GM12872 (cell line): ENCODE measurements around the gene ADCY2.

ENCODE experiments used
- TF ChIP-seq, protein P1 (sequence below): IDR thresholded peaks from 3 replicates; pipeline ENCODE4 v1.5.1; 2011; ENCODE audit warnings: low read depth, mild to moderate bottlenecking, low read length, moderate library complexity; ENCODE audit not compliant: insufficient read depth

ADCY2 gene

DNA sequence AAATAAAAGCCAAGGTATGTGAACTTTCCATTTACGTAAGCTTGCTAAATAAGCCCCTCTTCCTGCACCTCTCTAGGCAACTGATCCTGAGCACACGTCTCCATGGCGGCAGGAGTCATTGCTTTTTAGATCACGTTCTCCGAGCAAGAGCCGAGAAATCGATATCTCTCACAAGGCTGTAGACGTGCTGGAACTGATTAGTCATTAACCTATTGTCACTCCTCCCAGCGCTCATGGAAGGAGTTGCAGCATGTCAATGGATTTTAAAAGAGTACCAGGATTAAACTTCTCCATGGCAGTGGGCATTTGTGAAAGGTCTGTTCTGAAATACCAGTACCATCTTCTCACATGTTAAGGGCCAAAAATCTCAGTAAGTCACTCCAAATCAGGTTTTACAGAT is 4.7 kb upstream of the ADCY2 start:
- TF ChIP-seq, protein P1, sequence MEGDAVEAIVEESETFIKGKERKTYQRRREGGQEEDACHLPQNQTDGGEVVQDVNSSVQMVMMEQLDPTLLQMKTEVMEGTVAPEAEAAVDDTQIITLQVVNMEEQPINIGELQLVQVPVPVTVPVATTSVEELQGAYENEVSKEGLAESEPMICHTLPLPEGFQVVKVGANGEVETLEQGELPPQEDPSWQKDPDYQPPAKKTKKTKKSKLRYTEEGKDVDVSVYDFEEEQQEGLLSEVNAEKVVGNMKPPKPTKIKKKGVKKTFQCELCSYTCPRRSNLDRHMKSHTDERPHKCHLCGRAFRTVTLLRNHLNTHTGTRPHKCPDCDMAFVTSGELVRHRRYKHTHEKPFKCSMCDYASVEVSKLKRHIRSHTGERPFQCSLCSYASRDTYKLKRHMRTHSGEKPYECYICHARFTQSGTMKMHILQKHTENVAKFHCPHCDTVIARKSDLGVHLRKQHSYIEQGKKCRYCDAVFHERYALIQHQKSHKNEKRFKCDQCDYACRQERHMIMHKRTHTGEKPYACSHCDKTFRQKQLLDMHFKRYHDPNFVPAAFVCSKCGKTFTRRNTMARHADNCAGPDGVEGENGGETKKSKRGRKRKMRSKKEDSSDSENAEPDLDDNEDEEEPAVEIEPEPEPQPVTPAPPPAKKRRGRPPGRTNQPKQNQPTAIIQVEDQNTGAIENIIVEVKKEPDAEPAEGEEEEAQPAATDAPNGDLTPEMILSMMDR = no peak

DNA sequence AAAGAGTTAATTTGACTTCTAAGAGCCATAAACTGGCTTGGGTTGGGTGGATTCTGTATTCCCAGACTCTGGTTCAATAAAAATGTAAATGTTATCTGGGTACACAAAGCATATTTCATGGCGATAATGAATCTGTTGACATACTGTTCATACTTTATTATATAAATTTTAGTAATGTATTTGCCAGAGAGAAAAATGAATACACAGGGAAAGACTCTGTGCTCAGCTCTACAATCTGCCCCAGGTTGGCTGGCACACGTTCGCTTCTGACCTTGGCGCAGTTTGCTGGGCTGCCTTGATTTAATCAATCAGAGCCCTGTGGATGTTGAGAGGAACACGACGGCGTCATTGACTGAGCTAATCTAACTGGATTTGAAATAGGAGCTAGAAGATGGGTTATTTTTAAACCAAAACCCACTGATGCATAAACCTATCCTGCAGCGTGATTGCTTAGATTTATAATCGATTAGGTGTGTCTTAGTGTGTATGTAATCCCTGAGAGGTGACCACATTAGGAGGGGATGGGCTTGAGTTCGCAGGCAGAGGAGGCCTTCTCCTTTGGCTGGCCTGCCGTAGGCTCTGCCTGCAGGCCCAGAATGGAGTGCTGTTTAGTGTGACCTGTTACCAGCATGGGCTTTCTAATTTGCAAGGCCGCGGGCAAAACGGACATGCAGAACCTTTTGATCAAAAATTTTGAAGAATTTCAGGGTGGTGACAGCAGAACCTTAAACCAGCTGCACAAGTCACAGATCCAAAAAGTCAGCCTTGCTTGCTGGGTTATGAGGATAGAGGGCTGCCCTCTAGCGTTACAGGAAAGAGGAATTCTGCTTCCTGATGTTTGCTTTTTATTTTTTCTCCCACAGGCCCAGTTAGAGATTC is 3.9 kb upstream of the ADCY2 start:
- TF ChIP-seq, protein P1 = peak; percentile 35

DNA sequence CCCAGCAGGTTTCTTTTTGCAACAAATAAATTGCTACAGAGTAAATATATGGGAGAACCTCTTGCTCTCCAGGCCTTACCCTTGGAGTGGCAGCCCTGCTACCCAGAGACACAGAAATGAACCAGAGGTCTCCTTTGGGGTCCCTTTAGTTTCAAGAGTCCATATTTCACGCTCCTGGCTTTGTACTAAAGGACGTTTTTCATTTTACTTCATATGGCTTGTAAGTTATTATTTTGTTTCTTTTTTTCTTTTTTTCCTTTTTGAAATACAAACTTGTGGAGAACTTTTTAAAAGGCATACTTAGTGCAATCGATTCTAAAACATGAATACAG is 3.3 kb upstream of the ADCY2 start:
- TF ChIP-seq, protein P1 = no peak

DNA sequence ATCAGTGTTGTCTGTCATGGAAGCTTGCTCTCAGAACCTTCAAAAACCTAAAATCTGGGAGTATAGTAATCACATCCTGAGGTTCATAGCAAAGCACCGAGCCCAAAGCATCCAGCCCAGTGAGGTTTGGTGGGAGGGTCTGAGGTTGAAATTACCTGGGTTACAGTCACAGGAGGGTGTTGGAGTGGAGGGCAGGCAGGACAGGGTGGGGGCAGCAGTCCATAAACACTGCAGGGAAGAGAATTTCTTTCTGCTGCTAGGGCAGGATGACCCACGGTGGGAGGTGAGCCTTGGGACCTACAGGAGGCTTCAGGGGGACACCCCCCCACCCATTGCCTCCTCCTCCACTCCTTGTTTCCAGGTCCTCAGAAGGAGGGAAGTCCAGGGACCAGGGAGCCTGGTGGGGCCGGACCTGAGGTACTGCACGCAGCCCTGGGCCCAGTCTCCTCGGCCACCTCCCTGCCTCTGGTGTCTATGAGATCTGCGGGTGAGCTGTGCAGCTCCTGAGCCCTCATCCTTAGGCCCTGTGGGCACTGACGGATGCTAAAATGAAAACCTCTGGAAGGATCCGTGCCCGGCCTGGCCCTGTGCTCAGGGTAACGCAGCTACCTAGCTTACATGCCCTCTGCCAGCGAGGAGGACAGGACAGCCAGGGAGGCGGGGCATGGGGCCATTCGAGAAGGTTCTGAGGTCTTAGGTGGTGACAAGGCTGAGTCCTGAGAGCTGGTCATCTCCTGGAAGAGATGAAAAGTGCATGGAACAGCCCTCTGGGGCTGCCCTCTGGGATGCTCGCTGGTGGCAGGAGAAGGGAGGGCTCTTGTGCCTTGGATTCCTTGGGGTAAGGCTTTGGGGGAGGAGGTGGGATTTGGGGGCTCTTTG is 1.8 kb upstream of the ADCY2 start:
- TF ChIP-seq, protein P1 = no peak

DNA sequence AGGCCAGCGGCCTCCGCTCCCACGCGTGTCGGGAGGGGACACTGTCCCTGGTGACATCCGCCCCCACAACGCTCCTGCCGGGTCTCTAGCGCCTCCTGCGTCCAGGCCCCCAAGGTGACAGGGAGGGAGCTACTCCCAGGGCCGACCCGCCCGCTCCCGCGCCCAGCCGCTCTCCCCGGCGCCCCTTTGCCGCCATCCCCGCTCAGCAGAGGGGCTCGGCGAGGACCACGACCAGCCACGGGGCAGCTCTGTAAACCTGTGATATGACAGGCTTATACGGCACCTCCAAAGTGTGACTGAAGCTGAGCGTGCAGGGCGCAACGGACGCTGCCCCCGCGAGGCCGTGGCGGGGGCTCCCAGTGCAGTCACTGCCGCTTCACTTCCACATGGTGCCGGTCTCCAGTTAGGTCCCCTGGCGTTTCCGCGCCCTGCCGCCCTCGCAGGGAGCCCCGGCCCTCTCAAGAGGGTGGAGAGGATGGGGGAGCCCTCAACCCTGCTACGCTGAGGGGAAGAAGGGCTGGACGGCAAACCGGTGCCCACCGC is 978 bp upstream of the ADCY2 start:
- TF ChIP-seq, protein P1 = no peak

DNA sequence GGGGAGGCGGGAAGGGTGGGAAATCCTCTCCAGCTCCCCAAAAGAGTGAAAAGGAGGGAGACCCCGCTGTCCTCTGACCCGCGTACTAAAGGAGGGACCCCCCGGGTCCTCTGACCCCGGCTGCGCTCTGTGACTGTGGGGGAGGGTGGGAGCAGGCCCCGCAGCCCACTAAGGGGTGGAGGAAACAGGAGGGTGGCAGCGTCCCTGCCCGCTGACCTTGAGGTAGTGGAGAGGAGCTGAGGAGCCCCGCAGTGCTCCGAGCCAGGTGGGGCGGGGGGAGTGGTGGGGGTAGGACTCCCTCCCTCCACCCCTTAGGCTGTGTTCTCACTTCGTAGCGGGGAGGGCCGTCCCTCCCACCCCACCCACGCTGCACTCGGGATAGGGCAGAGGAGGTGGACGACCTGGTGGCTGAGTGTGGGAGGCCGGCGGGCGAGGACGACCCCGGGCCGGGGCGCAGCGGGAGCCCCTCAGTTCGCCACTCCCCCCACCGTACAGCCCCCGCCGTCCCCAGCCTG is 449 bp upstream of the ADCY2 start:
- TF ChIP-seq, protein P1 = no peak
